GM18867 (cell line): ENCODE results near the gene CCDC124.
A peak's percentile ranks its signal among the peaks of the same experiment; 100 is the strongest.
"Not testable (repeated sequence)": the region's sequence is repeated elsewhere in the genome, so short reads cannot be mapped to it uniquely, and the experiment has no call there.

Experiments used
- ATAC-seq: cut with Tn5 transposase; IDR thresholded peaks from one replicate; pipeline ENCODE4 v1.9.1; 2021; ENCODE audit warnings: mild to moderate bottlenecking, moderate library complexity; ENCODE audit not compliant: unreplicated experiment

The CCDC124 gene

DNA sequence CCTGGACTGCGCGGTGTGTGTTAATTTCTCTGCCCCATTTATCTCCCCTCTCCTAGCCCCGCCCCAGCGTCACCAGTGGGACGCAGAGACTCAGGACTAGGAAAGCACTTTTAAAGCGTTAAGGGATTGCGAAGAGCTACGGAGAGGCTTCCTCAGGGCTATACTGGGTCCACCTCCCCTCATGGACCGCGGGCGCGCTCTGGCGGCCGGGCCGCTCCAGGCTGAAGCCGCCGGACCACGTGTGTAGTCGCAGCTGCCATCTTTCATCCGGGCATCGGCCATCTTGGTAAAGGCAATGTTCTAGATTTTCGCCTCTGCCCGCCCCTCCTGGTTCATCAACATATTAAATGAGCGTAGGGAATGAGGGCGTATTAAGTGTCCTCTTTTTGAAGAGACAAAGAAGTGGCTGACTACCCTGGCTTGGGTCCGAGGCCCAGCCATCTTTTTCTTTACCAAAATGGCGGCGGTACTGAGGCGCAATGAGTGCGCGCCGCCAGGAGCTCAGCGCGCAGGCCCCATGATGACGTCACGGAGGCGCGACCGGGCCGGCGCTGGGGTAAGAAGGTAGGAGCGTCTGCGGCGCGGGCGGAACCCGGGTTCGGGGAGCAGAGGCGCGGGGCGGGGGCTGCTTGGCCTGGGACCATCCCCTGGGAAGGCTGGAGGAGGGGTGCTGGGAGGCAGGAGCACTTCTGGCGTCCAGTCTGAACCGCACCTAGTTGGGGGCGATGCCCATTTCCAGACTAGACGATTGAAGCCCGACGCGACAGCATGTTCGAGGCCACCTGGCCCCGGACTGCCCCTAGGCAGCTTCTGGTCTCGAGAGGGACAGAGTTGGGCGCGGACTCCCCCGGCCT is at the start of gene CCDC124:
CCDC124 (plus strand) TSS at position 531 of the 854 bp plus-strand sequence. CDS start 3,406 bp downstream, outside the sequence.
- peak; percentile 82 for ATAC-seq

DNA sequence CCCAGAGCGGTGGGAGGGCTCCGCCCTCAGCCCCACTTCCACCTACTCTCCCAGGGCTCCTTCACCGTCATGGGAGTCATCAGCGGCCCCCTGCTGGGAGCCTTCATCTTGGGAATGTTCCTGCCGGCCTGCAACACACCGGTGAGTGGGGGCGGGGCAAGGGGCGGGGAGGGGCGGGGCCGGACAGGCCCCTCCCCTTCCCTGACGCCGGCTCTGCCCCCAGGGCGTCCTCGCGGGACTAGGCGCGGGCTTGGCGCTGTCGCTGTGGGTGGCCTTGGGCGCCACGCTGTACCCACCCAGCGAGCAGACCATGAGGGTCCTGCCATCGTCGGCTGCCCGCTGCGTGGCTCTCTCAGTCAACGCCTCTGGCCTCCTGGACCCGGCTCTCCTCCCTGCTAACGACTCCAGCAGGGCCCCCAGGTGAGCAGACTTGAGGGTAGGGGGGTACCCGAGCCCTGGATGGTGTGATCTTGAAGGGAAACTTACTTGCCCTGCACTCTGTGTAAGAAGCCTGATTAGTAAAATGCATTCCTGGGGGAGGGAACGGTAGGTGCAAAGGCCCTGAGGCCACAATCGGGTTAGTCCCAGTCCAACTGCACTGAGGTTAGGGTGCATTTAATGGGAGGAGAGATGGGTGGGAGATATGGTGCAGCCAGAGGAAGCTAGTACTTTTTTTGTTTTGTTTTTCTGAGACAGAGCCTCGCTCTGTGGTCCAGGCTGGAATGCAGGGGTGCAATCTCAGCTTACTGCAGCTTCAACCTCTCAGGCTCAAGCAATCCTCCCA is 49.0 kb upstream of the CCDC124 start:
- no peak for ATAC-seq

DNA sequence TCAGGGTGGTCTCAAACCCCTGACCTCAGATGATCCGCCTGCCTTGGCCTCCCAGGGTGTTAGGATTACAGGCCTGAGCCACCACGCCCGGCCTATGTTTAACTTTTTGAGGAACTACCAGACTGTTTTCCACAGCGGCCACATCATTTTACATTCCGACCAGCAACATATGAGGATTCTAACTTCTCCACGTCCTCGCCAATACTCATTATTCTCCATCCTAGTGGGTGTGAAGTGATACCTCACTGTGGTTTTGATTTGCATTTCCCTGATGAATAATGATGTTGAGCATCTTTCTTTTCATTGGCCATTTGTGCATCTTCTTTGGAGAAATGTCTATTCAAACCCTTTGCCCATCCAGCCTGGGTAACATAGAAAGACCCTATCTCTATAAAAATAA is 46.3 kb upstream of the CCDC124 start:
- no peak for ATAC-seq

DNA sequence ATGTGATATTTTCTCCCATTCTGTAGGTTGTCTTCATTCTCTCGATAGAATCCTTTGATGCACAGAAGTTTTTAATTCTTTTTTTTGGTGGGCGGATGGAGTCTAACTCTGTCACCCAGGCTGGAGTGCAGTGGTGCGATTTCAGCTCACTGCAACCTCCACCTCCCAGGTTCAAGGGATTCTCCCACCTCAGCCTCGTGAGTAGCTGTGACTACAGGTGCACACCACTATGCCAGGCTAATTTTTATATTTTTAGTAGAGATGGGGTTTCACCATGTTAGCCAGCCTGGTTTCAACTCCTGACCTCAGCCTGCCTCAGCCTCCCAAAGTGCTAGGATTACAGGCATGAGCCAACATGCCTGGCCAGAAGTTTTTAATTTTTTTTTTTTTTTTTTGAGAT is 45.6 kb upstream of the CCDC124 start:
- not testable (repeated sequence) for ATAC-seq

GRCh38 chr19:17888260-17888659 is 44.6 kb upstream of the CCDC124 start:
- no peak for ATAC-seq

- ATAC-seq, result no peak
Observed at GRCh38 chr19:17889609-17890214, 43.1 kb upstream of the CCDC124 start.

GRCh38 chr19:17893766-17894165 is 39.0 kb upstream of the CCDC124 start:
- no peak for ATAC-seq

GRCh38 chr19:17902701-17903100 is 30.1 kb upstream of the CCDC124 start:
- ATAC-seq, result no peak

- no peak for ATAC-seq
Observed at GRCh38 chr19:17908244-17908643, 24.6 kb upstream of the CCDC124 start.

- ATAC-seq, result no peak
Observed at GRCh38 chr19:17909003-17909732, 23.6 kb upstream of the CCDC124 start.

- ATAC-seq, result no peak
Observed at GRCh38 chr19:17910791-17911360, 21.9 kb upstream of the CCDC124 start.

DNA sequence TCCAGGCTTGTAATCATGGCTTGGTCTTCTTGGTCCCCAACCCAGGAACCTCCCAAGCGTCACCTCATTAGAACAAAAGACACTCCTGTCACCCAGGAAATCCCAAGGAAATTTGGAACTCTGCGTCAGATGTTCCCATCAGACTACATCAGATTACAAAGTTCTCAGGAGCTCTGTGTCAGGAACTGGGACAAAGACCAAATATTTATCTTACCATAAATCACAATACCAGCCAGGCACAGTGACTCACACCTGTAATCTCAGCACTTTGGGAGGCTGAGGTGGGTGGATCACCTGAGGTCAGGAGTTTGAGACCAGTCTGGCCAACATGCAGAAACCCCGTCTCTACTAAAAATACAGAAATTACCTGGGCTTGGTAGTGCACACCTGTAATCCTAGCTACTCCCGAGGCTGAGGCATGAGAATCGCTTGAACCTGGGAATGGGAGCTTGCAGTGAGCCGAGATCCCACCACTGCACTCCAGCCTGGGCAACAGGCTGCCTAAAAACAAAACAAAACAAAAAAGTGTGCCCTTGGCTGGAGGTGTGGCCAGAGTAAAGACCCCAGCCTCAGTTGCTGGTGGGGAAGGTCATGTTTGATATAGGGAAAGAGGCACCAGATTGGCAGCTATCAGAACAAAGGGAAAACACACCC is 16.7 kb upstream of the CCDC124 start:
- ATAC-seq, result no peak

DNA sequence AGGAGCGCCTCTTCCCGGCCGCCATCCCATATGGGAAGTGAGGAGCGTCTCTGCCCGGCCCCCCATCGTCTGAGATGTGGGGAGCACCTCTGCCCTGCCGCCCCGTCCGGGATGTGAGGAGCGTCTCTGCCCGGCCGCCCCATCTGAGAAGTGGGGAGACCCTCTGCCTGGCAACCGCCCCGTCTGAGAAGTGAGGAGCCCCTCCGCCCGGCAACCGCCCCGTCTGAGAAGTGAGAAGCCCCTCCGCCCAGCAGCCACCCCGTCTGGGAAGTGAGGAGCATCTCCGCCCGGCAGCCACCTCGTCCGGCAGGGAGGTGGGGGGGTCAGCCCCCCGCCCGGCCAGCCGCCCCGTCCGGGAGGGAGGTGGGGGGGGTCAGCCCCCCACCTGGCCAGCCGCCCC is 14.7 kb upstream of the CCDC124 start:
- ATAC-seq, result not testable (repeated sequence)

- ATAC-seq, result not testable (repeated sequence)
Observed at GRCh38 chr19:17919122-17919521, 13.7 kb upstream of the CCDC124 start.

GRCh38 chr19:17920527-17920926 is 12.3 kb upstream of the CCDC124 start:
- no peak for ATAC-seq

- no peak for ATAC-seq
Observed at GRCh38 chr19:17922138-17922537, 10.7 kb upstream of the CCDC124 start.

DNA sequence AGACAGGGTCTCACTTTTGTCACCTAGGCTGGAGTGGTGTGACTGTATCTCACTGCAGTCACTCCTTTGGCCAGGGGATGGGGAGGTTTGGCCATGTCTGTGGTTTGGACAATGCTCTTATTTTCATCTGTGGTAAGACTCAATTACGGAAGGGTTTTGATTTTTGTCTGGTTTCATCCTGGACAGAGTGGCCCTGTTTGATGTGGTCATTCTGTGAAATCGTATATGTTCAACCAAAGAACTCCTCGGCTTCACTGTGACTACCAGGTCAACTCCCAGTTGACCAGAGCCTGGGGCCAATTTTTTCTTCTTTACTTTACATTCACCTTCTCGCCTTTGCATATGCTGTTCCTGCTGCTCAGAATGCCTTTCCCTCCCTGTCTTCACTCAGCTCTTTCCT is 6.8 kb upstream of the CCDC124 start:
- ATAC-seq, result no peak

- ATAC-seq, result no peak
Observed at GRCh38 chr19:17929056-17929455, 3.8 kb upstream of the CCDC124 start.

GRCh38 chr19:17931532-17932191 is 1.2 kb upstream of the CCDC124 start:
- no peak for ATAC-seq
